ENCODE results near the gene PLCL1.

DNA sequence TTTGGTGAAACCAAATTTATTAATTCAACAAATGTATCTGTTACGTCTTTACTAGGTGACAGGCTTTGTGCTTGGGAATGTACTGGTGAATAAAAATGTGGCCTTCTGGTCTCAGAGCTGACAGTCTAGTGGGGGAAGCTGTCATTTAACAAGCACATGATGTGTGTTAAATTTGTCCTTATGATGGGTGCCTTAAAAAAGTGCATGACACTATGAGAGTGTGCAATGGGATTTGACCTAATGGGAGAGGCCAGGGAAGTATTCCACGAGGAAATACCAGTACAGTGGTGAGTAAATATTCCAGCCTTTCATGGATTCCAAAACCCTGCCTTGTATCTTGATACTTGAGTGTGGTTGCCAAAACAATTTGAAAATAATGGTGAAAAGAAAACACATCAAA, 308.9 kb downstream of the PLCL1 start:
- TF ChIP-seq, protein P1, sequence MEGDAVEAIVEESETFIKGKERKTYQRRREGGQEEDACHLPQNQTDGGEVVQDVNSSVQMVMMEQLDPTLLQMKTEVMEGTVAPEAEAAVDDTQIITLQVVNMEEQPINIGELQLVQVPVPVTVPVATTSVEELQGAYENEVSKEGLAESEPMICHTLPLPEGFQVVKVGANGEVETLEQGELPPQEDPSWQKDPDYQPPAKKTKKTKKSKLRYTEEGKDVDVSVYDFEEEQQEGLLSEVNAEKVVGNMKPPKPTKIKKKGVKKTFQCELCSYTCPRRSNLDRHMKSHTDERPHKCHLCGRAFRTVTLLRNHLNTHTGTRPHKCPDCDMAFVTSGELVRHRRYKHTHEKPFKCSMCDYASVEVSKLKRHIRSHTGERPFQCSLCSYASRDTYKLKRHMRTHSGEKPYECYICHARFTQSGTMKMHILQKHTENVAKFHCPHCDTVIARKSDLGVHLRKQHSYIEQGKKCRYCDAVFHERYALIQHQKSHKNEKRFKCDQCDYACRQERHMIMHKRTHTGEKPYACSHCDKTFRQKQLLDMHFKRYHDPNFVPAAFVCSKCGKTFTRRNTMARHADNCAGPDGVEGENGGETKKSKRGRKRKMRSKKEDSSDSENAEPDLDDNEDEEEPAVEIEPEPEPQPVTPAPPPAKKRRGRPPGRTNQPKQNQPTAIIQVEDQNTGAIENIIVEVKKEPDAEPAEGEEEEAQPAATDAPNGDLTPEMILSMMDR (conservative IDR thresholded peaks at IDR 0.05): no peak
- no peak for TF ChIP-seq ZFX (IDR thresholded peaks at IDR 0.05)
